HL-60/S4 (cell line): Measurements from ENCODE around the gene HAND2.

Source experiments
- in situ Hi-C: fragments of 300-500 bp; cut with MboI; formaldehyde crosslinking; loops from 2 replicates; pipeline ENCODE4 v1.14.3; 2022; ENCODE audit warnings: low sequenced_read_pairs

Gene HAND2

GRCh38 chr4:173505924-173506518 lies 24.0 kb downstream of the HAND2 start:
- in situ Hi-C loops = loop anchor here (25.0 kb wide), 1 partner anchor 631 kb away; no protein-coding TSS in a partner anchor

GRCh38 chr4:173504181-173504503 lies 25.9 kb downstream of the HAND2 start:
- in situ Hi-C loops = loop anchor here (25.0 kb wide), 1 partner anchor 633 kb away; no protein-coding TSS in a partner anchor

- in situ Hi-C loops = loop anchor here (25.0 kb wide), 1 partner anchor 634 kb away; no protein-coding TSS in a partner anchor
These were observed 26.5 kb downstream of the HAND2 start for GRCh38 chr4:173503330-173504180.

GRCh38 chr4:173502282-173502681 lies 27.7 kb downstream of the HAND2 start:
- in situ Hi-C loops = loop anchor here (25.0 kb wide), 1 partner anchor 635 kb away; no protein-coding TSS in a partner anchor

GRCh38 chr4:173501592-173502150 lies 28.4 kb downstream of the HAND2 start:
- in situ Hi-C loops = loop anchor here (25.0 kb wide), 1 partner anchor 636 kb away; no protein-coding TSS in a partner anchor

- in situ Hi-C loops = loop anchor here (25.0 kb wide), 1 partner anchor 636 kb away; no protein-coding TSS in a partner anchor
These were observed 29.0 kb downstream of the HAND2 start for GRCh38 chr4:173500841-173501591.

GRCh38 chr4:173499658-173500535 lies 30.1 kb downstream of the HAND2 start:
- in situ Hi-C loops = loop anchor here (10.0 to 25.0 kb wide), 3 partner anchors 75 to 637 kb away; no protein-coding TSS in a partner anchor

GRCh38 chr4:173498771-173499170 lies 31.3 kb downstream of the HAND2 start:
- in situ Hi-C loops = loop anchor here (10.0 kb wide), 2 partner anchors 74 to 184 kb away; no protein-coding TSS in a partner anchor

- in situ Hi-C loops = loop anchor here (10.0 kb wide), 2 partner anchors 73 to 183 kb away; no protein-coding TSS in a partner anchor
These were observed 32.0 kb downstream of the HAND2 start for GRCh38 chr4:173498023-173498422.

- in situ Hi-C loops = loop anchor here (10.0 kb wide), 2 partner anchors 69 to 179 kb away; no protein-coding TSS in a partner anchor
These were observed 35.7 kb downstream of the HAND2 start for GRCh38 chr4:173494013-173494970.

GRCh38 chr4:173493041-173493440 lies 37.0 kb downstream of the HAND2 start:
- in situ Hi-C loops = loop anchor here (10.0 kb wide), 2 partner anchors 68 to 178 kb away; no protein-coding TSS in a partner anchor

- in situ Hi-C loops = loop anchor here (10.0 kb wide), 2 partner anchors 68 to 178 kb away; no protein-coding TSS in a partner anchor
These were observed 37.7 kb downstream of the HAND2 start for GRCh38 chr4:173492315-173492714.

- in situ Hi-C loops = loop anchor here (10.0 kb wide), 2 partner anchors 66 to 176 kb away; no protein-coding TSS in a partner anchor
These were observed 39.1 kb downstream of the HAND2 start for GRCh38 chr4:173490817-173491528.

GRCh38 chr4:173490256-173490655 lies 39.8 kb downstream of the HAND2 start:
- in situ Hi-C loops = loop anchor here (10.0 kb wide), 2 partner anchors 65 to 175 kb away; no protein-coding TSS in a partner anchor

- in situ Hi-C loops = no loop called here
These were observed 40.5 kb downstream of the HAND2 start for GRCh38 chr4:173489514-173489913.

- in situ Hi-C loops = no loop called here
These were observed 41.4 kb downstream of the HAND2 start for GRCh38 chr4:173488656-173489055.

GRCh38 chr4:173488074-173488473 lies 42.0 kb downstream of the HAND2 start:
- in situ Hi-C loops = no loop called here
